T-helper 17 cell (primary cell): Measurements from ENCODE around the gene OSBPL10. TPM values are rescaled to one million over a fixed set of nuclear protein-coding genes. Genes with fewer than 3 reads are reported as not detected.

Experiments used
- ATAC-seq: fragments of 150-1000 bp; cut with Tn5 transposase; 2 replicates; pipeline ENCODE4 v1.10.0; 2021; ENCODE audit warnings: mild to moderate bottlenecking, moderate library complexity
- DNase-seq, 3 donors: peaks; one replicate each; pipeline versions ENCODE4 v3.0.0 to v3.0.0-alpha.2; 2020 to 2021
- H3K9me3 ChIP-seq: one replicate; pipeline ENCODE4 v1.7.0; 2013; ENCODE audit warnings: low read length, mild to moderate bottlenecking; ENCODE audit not compliant: control insufficient read depth, poor library complexity, severe bottlenecking
- H3K27ac Mint-ChIP-seq: one replicate; pipeline ENCODE4 v1.8.0; 2022; ENCODE audit warnings: mild to moderate bottlenecking, moderate library complexity, mixed read lengths
- H3K27me3 Mint-ChIP-seq: one replicate; pipeline ENCODE4 v1.8.0; 2022; ENCODE audit warnings: mixed read lengths
- H3K36me3 Mint-ChIP-seq: one replicate; pipeline ENCODE4 v1.8.0; 2022; ENCODE audit warnings: low read depth, mixed read lengths
- H3K4me1 Mint-ChIP-seq: one replicate; pipeline ENCODE4 v1.8.0; 2022; ENCODE audit warnings: mild to moderate bottlenecking, mixed read lengths
- H3K4me3 Mint-ChIP-seq: one replicate; pipeline ENCODE4 v1.8.0; 2022; ENCODE audit warnings: mild to moderate bottlenecking, moderate library complexity, mixed read lengths
- total RNA-seq, 4 donors: library from RNA in 2 of 4; stranded (reverse) in 2 of 4; gene quantifications; one replicate each; pipeline ENCODE4 v1.2.3 and lab custom pipeline; 2022 to 2026

Gene OSBPL10
- total RNA-seq, 2 donors from 2014 or later = 8.5 TPM; not detected in 1

GRCh38 chr3:31833391-31834190 lies 147.5 kb downstream of the OSBPL10 start:
- DNase-seq = no peak
- ATAC-seq = no peak
- no peaks in the 10 kb centered on the region for H3K9me3 ChIP-seq
- Mint-ChIP-seq H3K27ac (no peak overlapping the region), H3K4me3 (no peak overlapping the region), H3K27me3 (peaks cover 28% of the 10 kb centered on the region), H3K4me1 (peaks cover 2% of the 10 kb centered on the region), H3K36me3 (no peaks in the 10 kb centered on the region)

GRCh38 chr3:31832551-31832950 lies 148.5 kb downstream of the OSBPL10 start:
- DNase-seq (no peak), ATAC-seq (no peak)
- Mint-ChIP-seq H3K4me1 (peaks cover 2% of the 10 kb centered on the region), H3K27ac (no peak overlapping the region), H3K36me3 (no peaks in the 10 kb centered on the region), H3K4me3 (no peak overlapping the region), H3K27me3 (peaks cover 28% of the 10 kb centered on the region)
- no peaks in the 10 kb centered on the region for H3K9me3 ChIP-seq

GRCh38 chr3:31831591-31831990 lies 149.5 kb downstream of the OSBPL10 start:
- H3K36me3 Mint-ChIP-seq = no peaks in the 10 kb centered on the region
- H3K27me3 Mint-ChIP-seq = peaks cover 33% of the 10 kb centered on the region
- peaks cover 2% of the 10 kb centered on the region for H3K4me1 Mint-ChIP-seq
- H3K9me3 ChIP-seq = no peaks in the 10 kb centered on the region
- ATAC-seq = no peak
- no peak for DNase-seq
- H3K4me3 Mint-ChIP-seq = no peak overlapping the region
- H3K27ac Mint-ChIP-seq = no peak overlapping the region

- ATAC-seq = no peak
- DNase-seq = no peak
- Mint-ChIP-seq H3K4me3 (no peak overlapping the region), H3K27me3 (peaks cover 37% of the 10 kb centered on the region), H3K36me3 (no peaks in the 10 kb centered on the region), H3K27ac (no peak overlapping the region), H3K4me1 (peaks cover 2% of the 10 kb centered on the region)
- no peaks in the 10 kb centered on the region for H3K9me3 ChIP-seq
Measured at GRCh38 chr3:31829826-31830426, 151.1 kb downstream of the OSBPL10 start.

- Mint-ChIP-seq H3K36me3 (no peaks in the 10 kb centered on the region), H3K27me3 (peaks cover 37% of the 10 kb centered on the region), H3K4me3 (no peak overlapping the region), H3K27ac (no peak overlapping the region), H3K4me1 (peaks cover 2% of the 10 kb centered on the region)
- no peak for DNase-seq
- H3K9me3 ChIP-seq = no peaks in the 10 kb centered on the region
- no peak for ATAC-seq
Measured at GRCh38 chr3:31829010-31829409, 152.1 kb downstream of the OSBPL10 start.

GRCh38 chr3:31828007-31828406 lies 153.1 kb downstream of the OSBPL10 start:
- DNase-seq = no peak
- H3K4me3 Mint-ChIP-seq = no peak overlapping the region
- H3K27me3 Mint-ChIP-seq = peaks cover 37% of the 10 kb centered on the region
- H3K4me1 Mint-ChIP-seq = peaks cover 2% of the 10 kb centered on the region
- no peak overlapping the region for H3K27ac Mint-ChIP-seq
- ATAC-seq = no peak
- no peaks in the 10 kb centered on the region for H3K36me3 Mint-ChIP-seq
- H3K9me3 ChIP-seq = no peaks in the 10 kb centered on the region

- Mint-ChIP-seq H3K27ac (no peak overlapping the region), H3K4me3 (no peak overlapping the region), H3K27me3 (peaks cover 23% of the 10 kb centered on the region), H3K36me3 (no peaks in the 10 kb centered on the region), H3K4me1 (no peaks in the 10 kb centered on the region)
- DNase-seq = no peak
- H3K9me3 ChIP-seq = no peaks in the 10 kb centered on the region
- no peak for ATAC-seq
Measured at GRCh38 chr3:31823184-31823583, 157.9 kb downstream of the OSBPL10 start.

- ATAC-seq (no peak), DNase-seq (no peak)
- Mint-ChIP-seq H3K27ac (no peak overlapping the region), H3K27me3 (peaks cover 16% of the 10 kb centered on the region), H3K4me3 (no peak overlapping the region), H3K36me3 (no peaks in the 10 kb centered on the region), H3K4me1 (peaks cover under 1% of the 10 kb centered on the region)
- no peaks in the 10 kb centered on the region for H3K9me3 ChIP-seq
Measured at GRCh38 chr3:31821118-31821517, 159.9 kb downstream of the OSBPL10 start.

- no peak for ATAC-seq
- H3K27ac Mint-ChIP-seq = no peak overlapping the region
- no peaks in the 10 kb centered on the region for H3K9me3 ChIP-seq
Measured at GRCh38 chr3:31819441-31819840, 161.6 kb downstream of the OSBPL10 start.

GRCh38 chr3:31817411-31817966 lies 163.6 kb downstream of the OSBPL10 start:
- DNase-seq (no peak), ATAC-seq (no peak)
- Mint-ChIP-seq H3K27me3 (peaks cover 20% of the 10 kb centered on the region), H3K27ac (no peak overlapping the region), H3K36me3 (no peaks in the 10 kb centered on the region), H3K4me1 (peaks cover 2% of the 10 kb centered on the region), H3K4me3 (no peak overlapping the region)
- no peaks in the 10 kb centered on the region for H3K9me3 ChIP-seq

More at GRCh38 chr3:31819441-31819840, 161.6 kb downstream of the OSBPL10 start:
- Mint-ChIP-seq H3K36me3 (no peaks in the 10 kb centered on the region), H3K4me1 (peaks cover 2% of the 10 kb centered on the region), H3K27me3 (peaks cover 20% of the 10 kb centered on the region), H3K4me3 (no peak overlapping the region)
- no peak for DNase-seq

- Mint-ChIP-seq H3K27ac (no peak overlapping the region), H3K4me1 (peaks cover 2% of the 10 kb centered on the region), H3K4me3 (no peak overlapping the region), H3K36me3 (no peaks in the 10 kb centered on the region), H3K27me3 (peaks cover 20% of the 10 kb centered on the region)
- H3K9me3 ChIP-seq = no peaks in the 10 kb centered on the region
- ATAC-seq = no peak
- no peak for DNase-seq
Measured at GRCh38 chr3:31815631-31816440, 165.2 kb downstream of the OSBPL10 start.

GRCh38 chr3:31815006-31815405 lies 166.1 kb downstream of the OSBPL10 start:
- no peak overlapping the region for H3K4me3 Mint-ChIP-seq
- ATAC-seq (no peak), DNase-seq (no peak)
- H3K27me3 Mint-ChIP-seq = peaks cover 20% of the 10 kb centered on the region
- H3K27ac Mint-ChIP-seq = no peak overlapping the region
- peaks cover 2% of the 10 kb centered on the region for H3K4me1 Mint-ChIP-seq
- no peaks in the 10 kb centered on the region for H3K9me3 ChIP-seq
- H3K36me3 Mint-ChIP-seq = no peaks in the 10 kb centered on the region

- Mint-ChIP-seq H3K36me3 (no peaks in the 10 kb centered on the region), H3K27me3 (peaks cover 14% of the 10 kb centered on the region), H3K27ac (no peak overlapping the region), H3K4me3 (no peak overlapping the region), H3K4me1 (peaks cover 3% of the 10 kb centered on the region)
- no peaks in the 10 kb centered on the region for H3K9me3 ChIP-seq
- DNase-seq (no peak), ATAC-seq (no peak)
Measured at GRCh38 chr3:31813686-31814085, 167.4 kb downstream of the OSBPL10 start.
